Stimulated activated naive CD8-positive, alpha-beta T cell treated with anti-CD3 and anti-CD28 coated beads, Interleukin-15, Interleukin-2, amounts not matched to agents 100 ng/mL and 50 ng/mL, for 24 hours (primary cell): ENCODE measurements around the gene MROH8.
"Not testable (repeated sequence)": the region's sequence is repeated elsewhere in the genome, so short reads cannot be mapped to it uniquely, and the experiment has no call there.

Experiments
- H3K27ac Mint-ChIP-seq: one replicate; pipeline ENCODE4 v1.8.0; 2021; ENCODE audit warnings: mild to moderate bottlenecking, mixed read lengths
- H3K27me3 Mint-ChIP-seq: one replicate; pipeline ENCODE4 v1.8.0; 2021; ENCODE audit warnings: mixed read lengths
- H3K36me3 Mint-ChIP-seq: one replicate; pipeline ENCODE4 v1.8.0; 2021; ENCODE audit warnings: low read depth, mixed read lengths
- H3K4me1 Mint-ChIP-seq: one replicate; pipeline ENCODE4 v1.8.0; 2021; ENCODE audit warnings: low read depth, mixed read lengths
- H3K4me3 Mint-ChIP-seq: one replicate; pipeline ENCODE4 v1.8.0; 2021; ENCODE audit warnings: mild to moderate bottlenecking, mixed read lengths
- H3K9me3 Mint-ChIP-seq: one replicate; pipeline ENCODE4 v1.8.0; 2021; ENCODE audit warnings: mixed read lengths

The MROH8 gene

GRCh38 chr20:37108676-37109075 is 70.7 kb downstream of the MROH8 start:
- no peaks in the 10 kb centered on the region for H3K36me3 Mint-ChIP-seq
- no peaks in the 10 kb centered on the region for H3K27me3 Mint-ChIP-seq
- no peak overlapping the region for H3K4me3 Mint-ChIP-seq
- H3K9me3 Mint-ChIP-seq: no peaks in the 10 kb centered on the region
- no peak overlapping the region for H3K27ac Mint-ChIP-seq
- H3K4me1 Mint-ChIP-seq: no peaks in the 10 kb centered on the region

GRCh38 chr20:37102571-37102970 is 76.8 kb downstream of the MROH8 start:
- H3K4me1 Mint-ChIP-seq: no peaks in the 10 kb centered on the region
- no peaks in the 10 kb centered on the region for H3K27me3 Mint-ChIP-seq
- H3K36me3 Mint-ChIP-seq: no peaks in the 10 kb centered on the region
- no peak overlapping the region for H3K27ac Mint-ChIP-seq
- H3K9me3 Mint-ChIP-seq: no peaks in the 10 kb centered on the region
- H3K4me3 Mint-ChIP-seq: no peak overlapping the region

- Mint-ChIP-seq H3K9me3 (no peaks in the 10 kb centered on the region), H3K27ac (peak overlapping the region; percentile 100), H3K36me3 (peaks cover 20% of the 10 kb centered on the region), H3K27me3 (no peaks in the 10 kb centered on the region), H3K4me3 (peak overlapping the region; percentile 95), H3K4me1 (peaks cover 36% of the 10 kb centered on the region)
Observed at GRCh38 chr20:37096415-37097041, 82.8 kb downstream of the MROH8 start.

GRCh38 chr20:37095599-37096414 is 83.5 kb downstream of the MROH8 start, which contains the start of gene RBL1:
Gene RBL1 (minus strand): TSS chr20:37095997. CDS start chr20:37095928, 69 bp downstream.
- peaks cover 25% of the 10 kb centered on the region for H3K36me3 Mint-ChIP-seq

GRCh38 chr20:37095108-37095598 is 84.2 kb downstream of the MROH8 start:
- peaks cover 42% of the 10 kb centered on the region for H3K4me1 Mint-ChIP-seq
- H3K27me3 Mint-ChIP-seq: no peaks in the 10 kb centered on the region
- H3K4me3 Mint-ChIP-seq: peak overlapping the region; percentile 95

More at GRCh38 chr20:37095599-37096414, 83.5 kb downstream of the MROH8 start, which contains the start of gene RBL1:
- peak within 1 kb of the TSS; percentile 100 for H3K27ac Mint-ChIP-seq
- H3K9me3 Mint-ChIP-seq: no peaks in the 10 kb centered on the region
- peaks cover 39% of the 10 kb centered on the region for H3K4me1 Mint-ChIP-seq
- no peaks in the 10 kb centered on the region for H3K27me3 Mint-ChIP-seq
- H3K4me3 Mint-ChIP-seq: peak within 1 kb of the TSS; percentile 95

GRCh38 chr20:37090407-37090806 is 88.9 kb downstream of the MROH8 start:
- H3K4me3 Mint-ChIP-seq: no peak overlapping the region
- peaks cover 66% of the 10 kb centered on the region for H3K36me3 Mint-ChIP-seq
- no peak overlapping the region for H3K27ac Mint-ChIP-seq
- no peaks in the 10 kb centered on the region for H3K9me3 Mint-ChIP-seq
- peaks cover 34% of the 10 kb centered on the region for H3K4me1 Mint-ChIP-seq
- no peaks in the 10 kb centered on the region for H3K27me3 Mint-ChIP-seq

More at GRCh38 chr20:37095108-37095598, 84.2 kb downstream of the MROH8 start:
- peak overlapping the region; percentile 98 for H3K27ac Mint-ChIP-seq
- no peaks in the 10 kb centered on the region for H3K9me3 Mint-ChIP-seq
- peaks cover 32% of the 10 kb centered on the region for H3K36me3 Mint-ChIP-seq

GRCh38 chr20:37081717-37082289 is 97.5 kb downstream of the MROH8 start:
- Mint-ChIP-seq H3K27me3 (no peaks in the 10 kb centered on the region), H3K4me1 (peaks cover 23% of the 10 kb centered on the region), H3K27ac (no peak overlapping the region), H3K9me3 (no peaks in the 10 kb centered on the region), H3K36me3 (peaks cover 73% of the 10 kb centered on the region), H3K4me3 (no peak overlapping the region)

- Mint-ChIP-seq H3K36me3 (peaks cover 71% of the 10 kb centered on the region), H3K4me3 (no peak overlapping the region), H3K4me1 (peaks cover 34% of the 10 kb centered on the region), H3K9me3 (no peaks in the 10 kb centered on the region), H3K27ac (no peak overlapping the region), H3K27me3 (no peaks in the 10 kb centered on the region)
Observed at GRCh38 chr20:37077009-37077408, 102.3 kb downstream of the MROH8 start.

GRCh38 chr20:37075932-37076685 is 103.2 kb downstream of the MROH8 start:
- no peaks in the 10 kb centered on the region for H3K9me3 Mint-ChIP-seq
- H3K4me1 Mint-ChIP-seq: peaks cover 37% of the 10 kb centered on the region
- no peak overlapping the region for H3K27ac Mint-ChIP-seq
- H3K36me3 Mint-ChIP-seq: peaks cover 71% of the 10 kb centered on the region
- H3K27me3 Mint-ChIP-seq: no peaks in the 10 kb centered on the region
- no peak overlapping the region for H3K4me3 Mint-ChIP-seq

GRCh38 chr20:37072293-37073196 is 106.8 kb downstream of the MROH8 start:
- Mint-ChIP-seq H3K4me3 (no peak overlapping the region), H3K27me3 (no peaks in the 10 kb centered on the region), H3K4me1 (peaks cover 25% of the 10 kb centered on the region), H3K27ac (peak overlapping the region; percentile 31), H3K36me3 (peaks cover 48% of the 10 kb centered on the region), H3K9me3 (no peaks in the 10 kb centered on the region)

GRCh38 chr20:37071481-37071911 is 107.9 kb downstream of the MROH8 start:
- peaks cover 23% of the 10 kb centered on the region for H3K4me1 Mint-ChIP-seq
- no peak overlapping the region for H3K4me3 Mint-ChIP-seq
- H3K9me3 Mint-ChIP-seq: no peaks in the 10 kb centered on the region
- peak overlapping the region; percentile 84 for H3K27ac Mint-ChIP-seq
- no peaks in the 10 kb centered on the region for H3K27me3 Mint-ChIP-seq
- peaks cover 48% of the 10 kb centered on the region for H3K36me3 Mint-ChIP-seq

GRCh38 chr20:37069563-37069962 is 109.8 kb downstream of the MROH8 start:
- Mint-ChIP-seq H3K4me1 (peaks cover 22% of the 10 kb centered on the region), H3K36me3 (peaks cover 51% of the 10 kb centered on the region)
- not testable (repeated sequence) for H3K9me3 Mint-ChIP-seq, H3K27me3 Mint-ChIP-seq, H3K4me3 Mint-ChIP-seq, H3K27ac Mint-ChIP-seq

GRCh38 chr20:37066168-37066567 is 113.2 kb downstream of the MROH8 start:
- Mint-ChIP-seq H3K9me3 (no peaks in the 10 kb centered on the region), H3K27ac (no peak overlapping the region), H3K4me1 (peaks cover 4% of the 10 kb centered on the region), H3K36me3 (peaks cover 52% of the 10 kb centered on the region), H3K27me3 (no peaks in the 10 kb centered on the region), H3K4me3 (no peak overlapping the region)

- Mint-ChIP-seq H3K36me3 (peaks cover 78% of the 10 kb centered on the region), H3K4me3 (no peak overlapping the region), H3K9me3 (no peaks in the 10 kb centered on the region), H3K27ac (no peak overlapping the region), H3K4me1 (no peaks in the 10 kb centered on the region), H3K27me3 (no peaks in the 10 kb centered on the region)
Observed at GRCh38 chr20:37055276-37055675, 124.1 kb downstream of the MROH8 start.
